DOHH2 (cell line): Measurements from ENCODE around the gene SLA2.
"Not testable (repeated sequence)": the region's sequence is repeated elsewhere in the genome, so short reads cannot be mapped to it uniquely, and the experiment has no call there.

Source experiments
- H3F3A ChIP-seq: fragments of 200-600 bp; sonication (generic), shearing (Covaris generic); 2 replicates; pipeline ENCODE4 v1.6.0; 2016; ENCODE audit warnings: antibody characterized with exemption, mild to moderate bottlenecking; ENCODE audit not compliant: control insufficient read depth, insufficient read depth
- H3K27ac ChIP-seq: fragments of 200-600 bp; sonication (generic); 2 replicates; pipeline ENCODE4 v1.5.1; 2014; ENCODE audit warnings: low read depth, mild to moderate bottlenecking, low read length, moderate library complexity
- H3K27me3 ChIP-seq: fragments of 200-600 bp; sonication (generic); 2 replicates; pipeline ENCODE4 v1.6.1; 2014; ENCODE audit warnings: mild to moderate bottlenecking, low read length, mixed read lengths; ENCODE audit not compliant: control insufficient read depth
- H3K36me3 ChIP-seq: fragments of 200-600 bp; sonication (generic); 2 replicates; pipeline ENCODE4 v1.6.1; 2014; ENCODE audit warnings: mild to moderate bottlenecking, low read length, moderate library complexity, mixed read lengths; ENCODE audit not compliant: control insufficient read depth
- H3K4me1 ChIP-seq: fragments of 200-600 bp; sonication (generic); 2 replicates; pipeline ENCODE4 v1.6.1; 2014; ENCODE audit warnings: mild to moderate bottlenecking, low read length, mixed read lengths; ENCODE audit not compliant: control insufficient read depth
- H3K4me2 ChIP-seq: fragments of 200-600 bp; sonication (generic); 2 replicates; pipeline ENCODE4 v1.6.0; 2014; ENCODE audit warnings: mild to moderate bottlenecking, low read length, moderate library complexity
- H3K4me3 ChIP-seq: fragments of 200-600 bp; sonication (generic); 2 replicates; pipeline ENCODE4 v1.5.1; 2014; ENCODE audit warnings: mild to moderate bottlenecking, low read length, mixed read lengths
- H3K79me2 ChIP-seq: fragments of 200-600 bp; sonication (generic); 2 replicates; pipeline ENCODE4 v1.6.1; 2014; ENCODE audit warnings: mild to moderate bottlenecking, low read length, mixed read lengths; ENCODE audit not compliant: control insufficient read depth
- H3K9me2 ChIP-seq: fragments of 200-600 bp; sonication (generic); replicated peaks from 2 replicates; pipeline ENCODE4 v1.6.1; 2014; ENCODE audit warnings: mild to moderate bottlenecking, low read length, mixed read lengths; ENCODE audit not compliant: control insufficient read depth
- H3K9me3 ChIP-seq: fragments of 200-600 bp; sonication (generic); 2 replicates; pipeline ENCODE4 v1.6.1; 2014; ENCODE audit warnings: antibody characterized with exemption, low read length, mixed read lengths; ENCODE audit not compliant: control insufficient read depth, insufficient read depth
- H4K20me1 ChIP-seq: fragments of 200-600 bp; sonication (generic); 2 replicates; pipeline ENCODE4 v1.6.0; 2014; ENCODE audit warnings: low read depth, mild to moderate bottlenecking, antibody characterized with exemption, low read length, moderate library complexity; ENCODE audit not compliant: control insufficient read depth, insufficient read depth
- CTCF ChIP-seq: fragments of 200-600 bp; sonication (generic); IDR thresholded peaks from one replicate; pipeline ENCODE4 v1.5.1; 2014; ENCODE audit warnings: antibody characterized with exemption, mild to moderate bottlenecking, low read depth, low read length; ENCODE audit not compliant: poor library complexity, severe bottlenecking
- EZH2phosphoT487 ChIP-seq: fragments of 200-600 bp; sonication (generic); IDR thresholded peaks from 2 replicates; pipeline ENCODE4 v1.6.1; 2017; ENCODE audit warnings: borderline replicate concordance, mild to moderate bottlenecking, antibody characterized with exemption, low read length, moderate library complexity, mixed read lengths

The SLA2 gene

GRCh38 chr20:36569847-36570429 lies 76.1 kb downstream of the SLA2 start:
- Histone ChIP-seq H3K4me3 (no peak overlapping the region), H4K20me1 (no peaks in the 10 kb centered on the region), H3K27me3 (no peaks in the 10 kb centered on the region), H3K9me2 (no peaks in the 10 kb centered on the region), H3K79me2 (peaks cover 21% of the 10 kb centered on the region), H3K4me1 (peaks cover 14% of the 10 kb centered on the region), H3K36me3 (peaks cover 12% of the 10 kb centered on the region), H3K27ac (no peak overlapping the region), H3K4me2 (no peak overlapping the region), H3K9me3 (peaks cover 8% of the 10 kb centered on the region; the same call in 1 of the 2 replicates), H3F3A (peaks cover 16% of the 10 kb centered on the region)
- TF ChIP-seq EZH2phosphoT487 (no peak), CTCF (no peak)

- no peaks in the 10 kb centered on the region for H4K20me1 ChIP-seq
- TF ChIP-seq CTCF, result no peak
- TF ChIP-seq EZH2phosphoT487, result no peak
Observed at GRCh38 chr20:36565520-36565919, 80.5 kb downstream of the SLA2 start.

GRCh38 chr20:36564726-36565121 lies 81.3 kb downstream of the SLA2 start:
- H3K4me1 ChIP-seq, H3K9me2 ChIP-seq, H3F3A ChIP-seq, H3K4me2 ChIP-seq, H3K79me2 ChIP-seq, H3K27me3 ChIP-seq, H3K4me3 ChIP-seq, H3K27ac ChIP-seq, H4K20me1 ChIP-seq, H3K9me3 ChIP-seq, H3K36me3 ChIP-seq: not testable (repeated sequence)

More at GRCh38 chr20:36565520-36565919, 80.5 kb downstream of the SLA2 start:
- Histone ChIP-seq H3K36me3 (peaks cover 5% of the 10 kb centered on the region; the same call in 1 of the 2 replicates), H3K4me1 (no peaks in the 10 kb centered on the region), H3K9me3 (peaks cover 10% of the 10 kb centered on the region; the same call in 1 of the 2 replicates), H3K27me3 (no peaks in the 10 kb centered on the region), H3K9me2 (no peaks in the 10 kb centered on the region), H3K4me3 (no peak overlapping the region), H3F3A (no peaks in the 10 kb centered on the region), H3K4me2 (no peak overlapping the region), H3K27ac (no peak overlapping the region), H3K79me2 (no peaks in the 10 kb centered on the region)

GRCh38 chr20:36564078-36564725 lies 81.8 kb downstream of the SLA2 start:
- H3K4me1 ChIP-seq, H3K27ac ChIP-seq, H3K27me3 ChIP-seq, H3K4me2 ChIP-seq, H3K9me3 ChIP-seq, H3F3A ChIP-seq, H3K4me3 ChIP-seq, H3K9me2 ChIP-seq, H3K79me2 ChIP-seq, H3K36me3 ChIP-seq, H4K20me1 ChIP-seq: not testable (repeated sequence)
